SK-N-SH (cell line): ENCODE measurements around the gene TCP10L.

Experiments
- CTCF ChIP-seq: fragments of 200-600 bp; sonication (generic); IDR thresholded peaks from 2 replicates; pipeline ENCODE4 v1.6.1; 2017; ENCODE audit warnings: antibody characterized with exemption, mild to moderate bottlenecking, moderate library complexity
- EP300 ChIP-seq, 2 experiments: IDR thresholded peaks; 2 replicates each; pipeline versions ENCODE4 v1.4.0 to v1.6.1; 2012; ENCODE audit warnings: borderline replicate concordance in 1 of 2, low read depth in 1 of 2, low read length in 1 of 2
- MAX ChIP-seq: IDR thresholded peaks from 2 replicates; pipeline ENCODE4 v1.4.0; 2012; ENCODE audit warnings: low read depth
- MXI1 ChIP-seq: IDR thresholded peaks from 2 replicates; pipeline ENCODE4 v1.6.1; 2012; ENCODE audit warnings: mild to moderate bottlenecking, low read depth, low read length, improper control_type of control experiment
- PBX3 ChIP-seq: IDR thresholded peaks from 2 replicates; pipeline ENCODE4; 2012
- RAD21 ChIP-seq: IDR thresholded peaks from 2 replicates; pipeline ENCODE4 v1.6.1; 2012; ENCODE audit warnings: mild to moderate bottlenecking, low read length
- TAF1 ChIP-seq: IDR thresholded peaks from 2 replicates; pipeline ENCODE4 v1.6.1; 2012; ENCODE audit warnings: low read depth, mild to moderate bottlenecking, low read length, moderate library complexity, borderline replicate concordance
- TF ChIP-seq, protein P1 (sequence below): IDR thresholded peaks from 2 replicates; pipeline ENCODE4 v1.6.1; 2012; ENCODE audit warnings: mild to moderate bottlenecking, low read depth, low read length, moderate library complexity

- TF ChIP-seq, protein P1, sequence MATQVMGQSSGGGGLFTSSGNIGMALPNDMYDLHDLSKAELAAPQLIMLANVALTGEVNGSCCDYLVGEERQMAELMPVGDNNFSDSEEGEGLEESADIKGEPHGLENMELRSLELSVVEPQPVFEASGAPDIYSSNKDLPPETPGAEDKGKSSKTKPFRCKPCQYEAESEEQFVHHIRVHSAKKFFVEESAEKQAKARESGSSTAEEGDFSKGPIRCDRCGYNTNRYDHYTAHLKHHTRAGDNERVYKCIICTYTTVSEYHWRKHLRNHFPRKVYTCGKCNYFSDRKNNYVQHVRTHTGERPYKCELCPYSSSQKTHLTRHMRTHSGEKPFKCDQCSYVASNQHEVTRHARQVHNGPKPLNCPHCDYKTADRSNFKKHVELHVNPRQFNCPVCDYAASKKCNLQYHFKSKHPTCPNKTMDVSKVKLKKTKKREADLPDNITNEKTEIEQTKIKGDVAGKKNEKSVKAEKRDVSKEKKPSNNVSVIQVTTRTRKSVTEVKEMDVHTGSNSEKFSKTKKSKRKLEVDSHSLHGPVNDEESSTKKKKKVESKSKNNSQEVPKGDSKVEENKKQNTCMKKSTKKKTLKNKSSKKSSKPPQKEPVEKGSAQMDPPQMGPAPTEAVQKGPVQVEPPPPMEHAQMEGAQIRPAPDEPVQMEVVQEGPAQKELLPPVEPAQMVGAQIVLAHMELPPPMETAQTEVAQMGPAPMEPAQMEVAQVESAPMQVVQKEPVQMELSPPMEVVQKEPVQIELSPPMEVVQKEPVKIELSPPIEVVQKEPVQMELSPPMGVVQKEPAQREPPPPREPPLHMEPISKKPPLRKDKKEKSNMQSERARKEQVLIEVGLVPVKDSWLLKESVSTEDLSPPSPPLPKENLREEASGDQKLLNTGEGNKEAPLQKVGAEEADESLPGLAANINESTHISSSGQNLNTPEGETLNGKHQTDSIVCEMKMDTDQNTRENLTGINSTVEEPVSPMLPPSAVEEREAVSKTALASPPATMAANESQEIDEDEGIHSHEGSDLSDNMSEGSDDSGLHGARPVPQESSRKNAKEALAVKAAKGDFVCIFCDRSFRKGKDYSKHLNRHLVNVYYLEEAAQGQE = no peak
- TF ChIP-seq CTCF (no peak), MXI1 (no peak), PBX3 (no peak), EP300 (IDR thresholded peaks at IDR 0.05; ENCODE audit: borderline replicate concordance in 1 of 2, low read depth in 1 of 2, low read length in 1 of 2) (no peak), TAF1 (no peak), RAD21 (no peak), MAX (no peak)
Observed at GRCh38 chr21:32585970-32586369, 647 bp upstream of the TCP10L start.
